ENCODE measurements around the gene TIMM44.
A peak's percentile ranks its signal among the peaks of the same experiment; 100 is the strongest.
"Not testable (repeated sequence)": the region's sequence is repeated elsewhere in the genome, so short reads cannot be mapped to it uniquely, and the experiment has no call there.

The TIMM44 gene

GRCh38 chr19:7942981-7943443 is 454 bp downstream of the TIMM44 start:
- DNase-seq: no peak

GRCh38 chr19:7941895-7942596 is 1.4 kb downstream of the TIMM44 start:
- no peak for DNase-seq

GRCh38 chr19:7940841-7941240 is 2.6 kb downstream of the TIMM44 start:
- DNase-seq: no peak

DNA sequence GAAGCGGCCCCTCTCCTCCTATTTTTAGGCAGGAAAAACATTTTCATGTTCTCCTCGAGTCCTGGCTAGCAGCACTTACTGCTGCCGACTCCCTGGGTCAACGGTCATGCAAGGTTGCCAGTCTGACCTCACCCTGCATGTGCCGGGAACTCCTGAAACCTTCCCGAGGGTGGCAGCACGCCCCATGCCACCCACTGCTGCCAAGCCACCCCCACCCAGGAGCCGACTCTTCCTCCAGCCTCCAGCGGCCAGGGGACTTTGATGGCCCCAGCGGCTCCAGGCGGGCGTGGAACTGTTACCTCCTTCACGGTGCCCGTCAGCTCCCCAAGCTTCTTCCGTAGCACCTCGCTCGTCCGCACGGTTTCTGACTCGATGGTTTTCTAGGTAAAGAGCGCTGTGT is 8.7 kb downstream of the TIMM44 start:
- no peak for DNase-seq

DNA sequence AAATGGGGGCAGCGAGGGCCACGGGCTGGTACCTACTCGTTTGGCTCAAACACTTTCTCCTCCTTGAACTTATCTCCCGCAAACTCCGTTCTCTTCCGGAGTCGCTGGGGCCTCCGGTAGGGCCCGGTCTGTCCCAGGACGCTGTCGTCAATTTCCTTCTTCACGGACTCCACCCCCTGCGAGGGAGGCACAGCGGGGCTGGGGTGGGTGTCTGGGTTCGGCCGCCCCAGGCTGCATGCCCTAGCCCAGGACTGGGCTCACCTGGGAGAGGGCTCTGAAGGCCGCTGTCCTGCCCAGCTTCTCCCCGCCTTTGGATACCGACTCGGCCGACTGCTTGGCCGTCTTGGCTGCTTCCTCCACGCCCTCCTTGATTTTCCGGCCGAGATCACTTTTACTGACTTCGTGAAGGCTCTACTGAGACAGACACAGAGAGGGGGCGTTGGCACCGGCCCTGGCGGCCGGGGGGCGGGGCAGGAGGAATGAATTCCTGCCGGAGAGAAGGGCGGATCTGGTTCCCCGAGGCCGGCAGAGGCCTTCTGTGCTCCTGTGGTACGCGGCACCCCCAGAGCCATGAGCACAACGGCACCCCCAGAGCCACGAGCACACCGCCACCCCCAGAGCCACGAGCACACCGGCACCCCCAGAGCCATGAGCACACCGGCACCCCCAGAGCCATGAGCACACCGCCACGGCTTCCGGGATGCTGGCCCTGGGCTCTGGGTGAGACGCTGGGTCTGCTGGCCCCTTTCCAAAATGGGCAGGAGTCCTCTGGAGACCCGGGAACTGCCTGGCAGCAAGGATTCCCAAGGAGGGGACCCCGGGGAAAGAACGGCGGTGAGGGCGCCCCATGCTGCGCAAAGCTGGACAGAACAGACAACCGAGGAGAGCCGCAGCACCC is 9.4 kb downstream of the TIMM44 start:
- DNase-seq: no peak

DNA sequence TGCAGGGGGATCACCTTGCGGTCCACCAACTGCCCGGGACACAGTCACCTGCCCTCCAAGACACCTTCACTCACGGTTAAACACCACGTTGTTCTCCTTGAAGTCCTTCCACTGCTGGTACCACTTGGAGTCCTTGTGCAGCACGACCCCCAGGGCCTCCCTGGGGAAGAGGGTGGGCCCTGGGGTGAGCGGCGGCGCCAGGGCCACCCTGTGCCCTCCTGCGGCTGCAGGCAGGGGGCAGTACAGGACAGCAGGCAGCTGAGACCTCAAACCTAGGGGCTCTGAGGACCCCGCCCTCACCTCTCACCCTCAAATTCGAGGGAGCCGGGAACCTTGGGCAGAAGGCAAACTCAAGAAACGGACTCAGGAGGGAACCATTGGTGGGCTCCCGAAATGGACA is 10.1 kb downstream of the TIMM44 start:
- no peak for DNase-seq

GRCh38 chr19:7932930-7933300 is 10.6 kb downstream of the TIMM44 start:
- no peak for DNase-seq

GRCh38 chr19:7932276-7932929 is 11.1 kb downstream of the TIMM44 start:
- no peak for DNase-seq

GRCh38 chr19:7931221-7932061 is 12.0 kb downstream of the TIMM44 start:
- DNase-seq: no peak

GRCh38 chr19:7930765-7931164 is 12.7 kb downstream of the TIMM44 start:
- no peak for DNase-seq

- not testable (repeated sequence) for DNase-seq
Measured at GRCh38 chr19:7930030-7930429, 13.4 kb downstream of the TIMM44 start.

DNA sequence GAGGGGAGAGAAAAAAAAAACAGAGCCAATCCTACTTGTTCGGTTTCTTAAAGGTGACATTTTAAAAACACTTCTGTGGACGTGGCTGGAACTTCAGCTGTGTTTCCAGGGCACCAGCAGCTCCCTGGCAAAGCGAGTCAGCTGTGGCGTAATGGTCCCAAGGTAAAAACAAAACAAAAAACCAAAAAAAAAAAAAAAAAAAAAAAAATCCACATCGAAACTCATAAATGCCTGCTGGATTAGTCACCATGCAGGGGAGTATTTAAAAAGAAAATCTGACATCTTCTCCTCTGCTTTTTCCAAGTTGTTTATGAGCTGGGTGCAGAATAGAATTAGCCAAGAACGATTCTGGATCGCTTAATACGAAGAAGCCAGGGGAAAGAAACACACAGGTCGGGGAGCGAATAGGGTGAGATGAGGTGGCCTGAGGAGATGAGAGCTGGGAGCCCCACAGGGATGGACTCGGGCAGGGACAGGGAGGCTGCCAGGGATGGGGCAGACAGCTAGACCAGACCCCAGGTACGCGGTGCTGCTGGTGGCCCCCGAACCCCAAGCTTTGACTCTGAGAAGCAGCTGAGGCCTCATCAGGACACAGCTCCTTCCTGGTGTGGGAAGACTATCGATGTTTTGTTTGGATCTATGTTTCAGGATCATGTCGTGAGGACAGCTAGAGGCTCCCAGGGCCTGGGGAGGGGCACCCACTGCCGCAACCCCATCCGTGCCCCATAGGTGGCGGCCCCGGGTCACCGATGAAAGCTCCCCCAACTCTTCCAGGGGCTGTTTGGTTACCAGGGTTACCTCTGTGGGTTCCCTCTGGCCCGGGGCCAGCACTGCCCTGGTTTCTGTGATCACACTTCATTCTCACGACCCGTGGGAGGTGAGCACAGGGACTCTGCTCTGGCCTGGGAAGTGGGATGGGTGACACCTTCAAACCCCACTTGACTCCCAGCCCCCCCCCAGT is 14.4 kb downstream of the TIMM44 start:
- peak in 2 of 4 experiments; percentile 48 to 58 for DNase-seq

- no peak for DNase-seq
Measured at GRCh38 chr19:7928334-7928706, 15.1 kb downstream of the TIMM44 start.

- DNase-seq: no peak
Measured at GRCh38 chr19:7927605-7928333, 15.7 kb downstream of the TIMM44 start.

- no peak for DNase-seq
Measured at GRCh38 chr19:7926727-7927604, 16.5 kb downstream of the TIMM44 start.

- DNase-seq: peak; percentile 30 to 81 (median 54)
Measured at GRCh38 chr19:7926021-7926726, 17.3 kb downstream of the TIMM44 start, which contains the start of gene CTXN1. Gene CTXN1, minus strand, starts transcription at chr19:7926135. Its CDS starts 597 bp downstream, at chr19:7925538.

DNA sequence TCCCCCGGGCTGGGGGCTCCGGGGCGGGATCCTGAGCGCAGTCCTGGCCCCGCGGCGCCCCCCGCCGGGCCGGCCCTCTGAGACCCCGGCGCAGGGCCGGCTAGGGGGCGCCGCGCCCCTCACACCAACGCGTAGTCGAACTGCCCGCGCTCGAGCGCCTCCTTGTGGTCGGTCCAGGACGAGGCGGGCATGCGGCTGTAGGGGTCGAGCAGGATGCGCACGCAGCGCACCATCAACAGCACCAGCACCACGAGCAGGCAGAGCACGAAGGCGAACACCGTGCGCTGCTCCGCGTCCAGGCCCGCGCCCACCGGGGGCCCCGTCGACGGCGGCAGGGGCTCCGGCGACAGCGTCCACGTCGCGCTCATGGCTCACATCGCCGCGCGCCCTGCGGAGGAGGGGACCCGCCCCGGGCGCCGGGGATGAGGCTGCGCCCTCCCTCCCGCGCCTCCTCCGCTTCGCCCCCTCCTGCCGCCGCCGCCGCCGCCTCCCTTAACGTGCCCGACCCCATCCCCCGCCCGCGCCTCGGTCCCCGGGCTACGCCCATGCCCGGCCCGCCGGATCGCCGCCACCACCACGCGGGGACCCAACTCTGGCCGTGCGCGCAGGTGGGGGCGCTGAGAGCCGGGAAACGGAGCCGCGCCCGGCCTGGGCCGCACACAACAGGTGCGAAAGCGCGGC is 18.2 kb downstream of the TIMM44 start:
- peak; percentile 52 to 71 (median 63) for DNase-seq

DNA sequence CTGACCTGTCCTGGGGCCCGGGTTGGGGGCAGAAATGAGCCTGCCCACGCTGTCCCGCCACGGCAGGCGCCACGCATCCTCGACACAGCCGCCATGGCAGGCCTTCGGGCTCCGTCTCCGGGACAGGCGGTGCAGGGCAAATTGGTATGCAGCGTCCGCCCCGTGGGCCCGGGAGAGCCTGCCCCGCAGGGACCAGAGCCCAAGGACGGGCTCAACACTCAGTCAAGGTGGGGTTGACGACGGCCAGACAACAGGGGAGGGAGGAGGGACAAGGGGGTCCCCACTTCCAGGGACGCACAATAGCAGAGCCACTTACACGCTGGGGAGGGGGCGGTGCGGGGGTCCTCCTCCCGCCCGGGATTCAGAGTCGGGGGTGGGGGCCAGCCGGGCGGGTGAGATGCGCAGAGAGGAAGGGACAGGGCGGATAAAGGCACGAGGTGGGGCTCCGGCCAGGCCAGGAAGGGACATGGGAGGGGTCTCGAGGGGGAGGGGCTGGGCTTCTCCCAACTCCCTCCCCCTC is 18.8 kb downstream of the TIMM44 start:
- no peak for DNase-seq

All from activated naive CD4-positive, alpha-beta T cell (primary cell).